Stimulated activated CD4-positive, alpha-beta T cell treated with anti-CD3 and anti-CD28 coated beads, Interleukin-2, amount 100 ng/mL, for 48 hours (primary cell): ENCODE data around the gene SNCG.
"Not testable (repeated sequence)": the region's sequence is repeated elsewhere in the genome, so short reads cannot be mapped to it uniquely, and the experiment has no call there.

ENCODE experiments used
- DNase-seq, 2 donors: peaks; one replicate each; pipeline ENCODE4 v3.0.0-alpha.2; 2020

SNCG gene

GRCh38 chr10:86979296-86979818 lies 21.0 kb downstream of the SNCG start:
- DNase-seq, result no peak

- no peak for DNase-seq
These were observed 21.6 kb downstream of the SNCG start for GRCh38 chr10:86979977-86980448.

- DNase-seq, result not testable (repeated sequence)
These were observed 22.6 kb downstream of the SNCG start for GRCh38 chr10:86981020-86981419.

GRCh38 chr10:86981716-86982115 lies 23.3 kb downstream of the SNCG start:
- DNase-seq, result no peak

- not testable (repeated sequence) for DNase-seq
These were observed 26.1 kb downstream of the SNCG start for GRCh38 chr10:86984498-86984897.

GRCh38 chr10:86988520-86988919 lies 30.1 kb downstream of the SNCG start:
- DNase-seq, result no peak

GRCh38 chr10:86991362-86991761 lies 33.0 kb downstream of the SNCG start:
- DNase-seq, result not testable (repeated sequence)

- DNase-seq, result no peak
These were observed 34.1 kb downstream of the SNCG start for GRCh38 chr10:86992456-86992855.

GRCh38 chr10:86992929-86993328 lies 34.5 kb downstream of the SNCG start:
- DNase-seq, result no peak

- not testable (repeated sequence) for DNase-seq
These were observed 41.5 kb downstream of the SNCG start for GRCh38 chr10:86999802-87000403.

GRCh38 chr10:87000491-87000890 lies 42.1 kb downstream of the SNCG start:
- no peak for DNase-seq

GRCh38 chr10:87007124-87007523 lies 48.7 kb downstream of the SNCG start:
- not testable (repeated sequence) for DNase-seq

GRCh38 chr10:87007674-87008073 lies 49.3 kb downstream of the SNCG start:
- DNase-seq, result not testable (repeated sequence)

- DNase-seq, result not testable (repeated sequence)
These were observed 49.9 kb downstream of the SNCG start for GRCh38 chr10:87008303-87008702.

GRCh38 chr10:87009134-87009696 lies 50.8 kb downstream of the SNCG start:
- not testable (repeated sequence) for DNase-seq
